GM12875 (cell line): ENCODE results near the gene SPNS1.

Experiments used
- H3K4me3 ChIP-seq: one replicate; pipeline ENCODE4 v1.5.1; 2011; ENCODE audit warnings: low read depth, low read length, control low read depth
- CTCF ChIP-seq: IDR thresholded peaks from 2 replicates; pipeline ENCODE4 v1.5.1; 2011; ENCODE audit warnings: low read depth, mild to moderate bottlenecking, control low read depth, inconsistent platforms, low read length, moderate library complexity, borderline replicate concordance; ENCODE audit not compliant: insufficient read depth

The SPNS1 gene

GRCh38 chr16:28974437-28975157 lies at the start of gene SPNS1:
Gene SPNS1, plus strand, starts transcription at chr16:28974778. Its CDS starts 374 bp downstream, at chr16:28975152.
- peak within 1 kb of the TSS; percentile 96 for H3K4me3 ChIP-seq
- no peak for TF ChIP-seq CTCF

- no peak for TF ChIP-seq CTCF
- peak overlapping the region; percentile 86 for H3K4me3 ChIP-seq
These were observed 49.0 kb upstream of the SPNS1 start for GRCh38 chr16:28925386-28926228.

- H3K4me3 ChIP-seq: peak overlapping the region; percentile 86
These were observed 48.3 kb upstream of the SPNS1 start for GRCh38 chr16:28926284-28926683.

GRCh38 chr16:28927815-28928214 lies 46.8 kb upstream of the SPNS1 start:
- TF ChIP-seq CTCF: no peak
- H3K4me3 ChIP-seq: no peak overlapping the region

GRCh38 chr16:28930203-28930602 lies 44.4 kb upstream of the SPNS1 start:
- no peak for TF ChIP-seq CTCF
- no peak overlapping the region for H3K4me3 ChIP-seq

- TF ChIP-seq CTCF: no peak
These were observed 43.9 kb upstream of the SPNS1 start for GRCh38 chr16:28930652-28931051.

GRCh38 chr16:28931801-28932225 lies 42.8 kb upstream of the SPNS1 start, which contains the start of gene CD19:
Gene CD19, plus strand, starts transcription at chr16:28931971. Its CDS starts 30 bp downstream, at chr16:28932001.
- no peak for TF ChIP-seq CTCF
- H3K4me3 ChIP-seq: peak within 1 kb of the TSS; percentile 80

More at GRCh38 chr16:28930652-28931051, 43.9 kb upstream of the SPNS1 start:
- no peak overlapping the region for H3K4me3 ChIP-seq
